T-helper 2 cell treated with Interferon-gamma antibody and Interleukin-4, amounts not matched to agents 100 ng/mL and 5 ng/mL, for 36 hours (primary cell): Measurements from ENCODE around the gene CDCA5. TPM values are rescaled to one million over a fixed set of nuclear protein-coding genes. Genes with fewer than 3 reads are reported as not detected.

Experiments
- intact Hi-C: fragments of 100-400 bp; cut with micrococcal nuclease; formaldehyde crosslinking; loops from one replicate; pipeline ENCODE4 v1.15.1; 2023
- total RNA-seq: library from RNA; stranded (reverse); gene quantifications from 2 replicates; pipeline ENCODE4 v1.2.3, GENCODE V29; 2022

CDCA5 gene
- total RNA-seq, 1 donor from 2014 or later, result 91.5 TPM

GRCh38 chr11:65051398-65051858, 32.4 kb downstream of the CDCA5 start:
- intact Hi-C loops, result no loop called here

- intact Hi-C loops, result no loop called here
Measured at GRCh38 chr11:65047581-65048422, 36.0 kb downstream of the CDCA5 start.

GRCh38 chr11:65045728-65046127, 38.1 kb downstream of the CDCA5 start:
- intact Hi-C loops, result no loop called here

- intact Hi-C loops, result no loop called here
Measured at GRCh38 chr11:65045061-65045460, 38.8 kb downstream of the CDCA5 start.

GRCh38 chr11:65043881-65044501, 39.8 kb downstream of the CDCA5 start:
- intact Hi-C loops, result no loop called here

GRCh38 chr11:65042891-65043290, 40.9 kb downstream of the CDCA5 start:
- intact Hi-C loops, result no loop called here

GRCh38 chr11:65040847-65041622, 42.8 kb downstream of the CDCA5 start, which contains the start of gene SAC3D1:
Gene SAC3D1 (plus strand): TSS chr11:65041210. CDS start chr11:65041293, 83 bp downstream.
- intact Hi-C loops, result loop anchor here (1.0 kb wide), 5 partner anchors 14 to 124 kb away; partner anchors contain the start of genes ATG2A, CDCA5, SNX15 and ZFPL1

GRCh38 chr11:65040520-65040846, 43.4 kb downstream of the CDCA5 start:
- intact Hi-C loops, result loop anchor here (1.0 kb wide), 2 partner anchors 13 to 77 kb away; partner anchors contain the start of genes SNX15 and ZNHIT2

GRCh38 chr11:65036931-65037330, 46.9 kb downstream of the CDCA5 start:
- intact Hi-C loops, result no loop called here

GRCh38 chr11:65035579-65035978, 48.3 kb downstream of the CDCA5 start:
- intact Hi-C loops, result no loop called here

GRCh38 chr11:65034423-65034822, 49.4 kb downstream of the CDCA5 start:
- intact Hi-C loops, result no loop called here

GRCh38 chr11:65032216-65032615, 51.6 kb downstream of the CDCA5 start:
- intact Hi-C loops, result no loop called here

Other genes starting within 250 kb of the CDCA5 start
- gene CDC42BPG, start 239.4 kb downstream of the CDCA5 start, total RNA-seq, result 0.50 and 0.82 TPM in 2 replicates
- gene EHD1, start 205.4 kb downstream of the CDCA5 start, total RNA-seq, result 106 TPM in 2 replicates
- 19.6 and 20.9 TPM in 2 replicates for gene ATG2A, start 166.8 kb downstream of the CDCA5 start, total RNA-seq
- gene PPP2R5B, start 159.4 kb downstream of the CDCA5 start, total RNA-seq, result 7.5 and 8.9 TPM in 2 replicates
- not detected in 2 replicates for gene GPHA2, start 148.1 kb downstream of the CDCA5 start, total RNA-seq
- not detected in 2 replicates for gene MAJIN, start 111.9 kb downstream of the CDCA5 start, total RNA-seq
- gene BATF2, start 87.1 kb downstream of the CDCA5 start, total RNA-seq, result not detected in 2 replicates
- gene ARL2, start 69.9 kb downstream of the CDCA5 start, total RNA-seq, result 60.1 and 65.7 TPM in 2 replicates
- 27.7 and 27.8 TPM in 2 replicates for gene SNX15, start 56.6 kb downstream of the CDCA5 start, total RNA-seq
- 23.0 and 24.0 TPM in 2 replicates for gene SAC3D1, start 42.8 kb downstream of the CDCA5 start, total RNA-seq
- 8.5 and 9.8 TPM in 2 replicates for gene NAALADL1, start 25.5 kb downstream of the CDCA5 start, total RNA-seq
- gene ZFPL1, start 182 bp upstream of the CDCA5 start, total RNA-seq, result 29.5 and 31.7 TPM in 2 replicates
- 135 and 139 TPM in 2 replicates for gene VPS51, start 12.2 kb upstream of the CDCA5 start, total RNA-seq
- gene TM7SF2, start 27.8 kb upstream of the CDCA5 start, total RNA-seq, result 23.9 and 27.7 TPM in 2 replicates
- gene ZNHIT2, start 33.7 kb upstream of the CDCA5 start, total RNA-seq, result 9.4 and 9.6 TPM in 2 replicates
- 995 and 1,039 TPM in 2 replicates for gene FAU, start 38.1 kb upstream of the CDCA5 start, total RNA-seq
- 45.5 and 50.4 TPM in 2 replicates for gene MRPL49, start 38.3 kb upstream of the CDCA5 start, total RNA-seq
- 48.5 and 50.4 TPM in 2 replicates for gene SYVN1, start 50.5 kb upstream of the CDCA5 start, total RNA-seq
- gene SPDYC, start 86.2 kb upstream of the CDCA5 start, total RNA-seq, result not detected in 2 replicates
- gene CAPN1, start 97.9 kb upstream of the CDCA5 start, total RNA-seq, result 205 and 209 TPM in 2 replicates
- 64.5 and 69.8 TPM in 2 replicates for gene POLA2, start 177.9 kb upstream of the CDCA5 start, total RNA-seq
- 1.7 and 2.8 TPM in 2 replicates for gene CDC42EP2, start 230.8 kb upstream of the CDCA5 start, total RNA-seq
- 68.1 and 75.9 TPM in 2 replicates for gene DPF2, start 249.8 kb upstream of the CDCA5 start, total RNA-seq